ENCODE results near the gene FAM43B. TPM values are rescaled to one million over a fixed set of nuclear protein-coding genes. Genes with fewer than 3 reads are reported as not detected.
"Not testable (repeated sequence)": the region's sequence is repeated elsewhere in the genome, so short reads cannot be mapped to it uniquely, and the experiment has no call there.

Gene FAM43B
- total RNA-seq, 2 donors from 2014 or later, result 0.27 to 3.0 TPM

GRCh38 chr1:20508411-20508771 is 44.0 kb upstream of the FAM43B start:
- Histone ChIP-seq H3K9me3 (no peaks in the 10 kb centered on the region), H3K27ac (peak overlapping the region; percentile 68 to 69), H3K4me3 (peak overlapping the region; percentile 94), H3K4me1 (ENCODE audit: control insufficient read depth in 1 of 2, low read depth in 2 of 2) (peaks cover 8 to 24% of the 10 kb centered on the region in 2 donors), H3K36me3 (no peaks in the 10 kb centered on the region), H3K27me3 (replicated peaks; ENCODE audit: insufficient read depth) (no peaks in the 10 kb centered on the region)
- TF ChIP-seq, protein P1, sequence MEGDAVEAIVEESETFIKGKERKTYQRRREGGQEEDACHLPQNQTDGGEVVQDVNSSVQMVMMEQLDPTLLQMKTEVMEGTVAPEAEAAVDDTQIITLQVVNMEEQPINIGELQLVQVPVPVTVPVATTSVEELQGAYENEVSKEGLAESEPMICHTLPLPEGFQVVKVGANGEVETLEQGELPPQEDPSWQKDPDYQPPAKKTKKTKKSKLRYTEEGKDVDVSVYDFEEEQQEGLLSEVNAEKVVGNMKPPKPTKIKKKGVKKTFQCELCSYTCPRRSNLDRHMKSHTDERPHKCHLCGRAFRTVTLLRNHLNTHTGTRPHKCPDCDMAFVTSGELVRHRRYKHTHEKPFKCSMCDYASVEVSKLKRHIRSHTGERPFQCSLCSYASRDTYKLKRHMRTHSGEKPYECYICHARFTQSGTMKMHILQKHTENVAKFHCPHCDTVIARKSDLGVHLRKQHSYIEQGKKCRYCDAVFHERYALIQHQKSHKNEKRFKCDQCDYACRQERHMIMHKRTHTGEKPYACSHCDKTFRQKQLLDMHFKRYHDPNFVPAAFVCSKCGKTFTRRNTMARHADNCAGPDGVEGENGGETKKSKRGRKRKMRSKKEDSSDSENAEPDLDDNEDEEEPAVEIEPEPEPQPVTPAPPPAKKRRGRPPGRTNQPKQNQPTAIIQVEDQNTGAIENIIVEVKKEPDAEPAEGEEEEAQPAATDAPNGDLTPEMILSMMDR (IDR thresholded peaks at IDR 0.05), result no peak
- DNase-seq (ENCODE audit: low spot score), result no peak
- no peak for ATAC-seq (ENCODE audit: insufficient number of reproducible peaks, low FRiP score, low read depth)

DNA sequence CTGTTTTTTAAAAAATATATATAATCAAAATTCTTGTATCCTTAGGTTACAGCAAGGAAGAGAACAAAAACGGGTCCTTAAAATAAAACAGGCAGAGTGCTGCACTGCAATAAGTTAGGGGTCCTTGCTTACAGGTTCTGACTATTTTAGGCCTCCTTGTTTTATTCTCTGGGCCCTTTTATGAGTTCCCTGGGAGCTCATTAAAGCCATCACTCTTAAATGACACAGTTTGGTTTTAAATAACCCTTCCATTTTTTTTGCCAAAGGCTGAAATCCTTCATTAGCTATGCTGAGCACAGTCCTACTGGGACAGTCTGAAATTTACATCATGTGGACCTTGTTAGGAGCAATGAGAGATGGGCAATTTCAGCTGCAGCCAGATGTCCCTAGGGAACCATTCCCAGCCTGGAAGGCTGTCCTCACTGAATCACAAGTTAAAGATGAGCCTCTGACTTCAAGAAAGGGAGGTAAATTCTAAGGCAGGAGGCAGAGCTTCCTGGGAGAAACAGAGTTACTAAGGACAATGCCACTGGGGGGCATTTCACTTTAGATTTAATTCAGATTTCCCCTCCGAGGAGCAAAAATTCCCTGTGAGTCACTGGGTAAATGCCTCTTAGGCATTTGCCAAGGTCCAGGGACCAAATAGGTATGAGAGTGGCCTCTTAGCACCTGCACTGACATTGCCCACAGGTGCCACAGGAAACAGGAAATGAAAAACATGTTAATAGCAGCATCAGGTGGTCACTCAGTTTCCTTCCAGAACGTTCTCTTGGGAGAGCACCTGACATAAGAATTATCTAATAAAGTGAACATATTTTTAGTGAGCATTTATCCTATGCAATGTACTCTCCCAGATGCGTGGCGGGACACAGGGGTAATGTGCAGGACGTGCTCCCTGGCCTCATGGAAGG is 40.6 kb upstream of the FAM43B start:
- no peaks in the 10 kb centered on the region for H3K27me3 ChIP-seq (replicated peaks; ENCODE audit: insufficient read depth)
- no peak overlapping the region for H3K4me3 ChIP-seq
- ATAC-seq (ENCODE audit: insufficient number of reproducible peaks, low FRiP score, low read depth), result no peak
- TF ChIP-seq, protein P1 (IDR thresholded peaks at IDR 0.05), result no peak
- DNase-seq (ENCODE audit: low spot score), result no peak
- peaks cover 7 to 14% of the 10 kb centered on the region in 2 donors for H3K4me1 ChIP-seq (ENCODE audit: control insufficient read depth in 1 of 2, low read depth in 2 of 2)
- no peaks in the 10 kb centered on the region for H3K9me3 ChIP-seq
- H3K36me3 ChIP-seq, result no peaks in the 10 kb centered on the region
- H3K27ac ChIP-seq, result no peak overlapping the region

- not testable (repeated sequence) for H3K4me1 ChIP-seq (ENCODE audit: control insufficient read depth in 1 of 2, low read depth in 2 of 2); H3K4me3 ChIP-seq; ATAC-seq (ENCODE audit: insufficient number of reproducible peaks, low FRiP score, low read depth); H3K9me3 ChIP-seq; H3K27me3 ChIP-seq (replicated peaks; ENCODE audit: insufficient read depth); H3K27ac ChIP-seq; H3K36me3 ChIP-seq; DNase-seq (ENCODE audit: low spot score)
Measured at GRCh38 chr1:20519609-20520262, 32.6 kb upstream of the FAM43B start.

GRCh38 chr1:20521960-20522861 is 30.2 kb upstream of the FAM43B start:
- TF ChIP-seq, protein P1 (IDR thresholded peaks at IDR 0.05), result peak; percentile 88
- peak; percentile 43 for DNase-seq (ENCODE audit: low spot score)
- no peak overlapping the region for H3K4me3 ChIP-seq

GRCh38 chr1:20526267-20526666 is 26.1 kb upstream of the FAM43B start:
- ATAC-seq (ENCODE audit: insufficient number of reproducible peaks, low FRiP score, low read depth) (no peak), DNase-seq (ENCODE audit: low spot score) (no peak)
- Histone ChIP-seq H3K9me3 (no peaks in the 10 kb centered on the region), H3K4me1 (ENCODE audit: control insufficient read depth in 1 of 2, low read depth in 2 of 2) (no peaks in the 10 kb centered on the region), H3K4me3 (no peak overlapping the region), H3K36me3 (no peaks in the 10 kb centered on the region), H3K27ac (no peak overlapping the region), H3K27me3 (replicated peaks; ENCODE audit: insufficient read depth) (peaks cover 3% of the 10 kb centered on the region)
- TF ChIP-seq, protein P1 (IDR thresholded peaks at IDR 0.05), result no peak

More at GRCh38 chr1:20521960-20522861, 30.2 kb upstream of the FAM43B start:
- no peaks in the 10 kb centered on the region for H3K9me3 ChIP-seq
- H3K4me1 ChIP-seq (ENCODE audit: control insufficient read depth in 1 of 2, low read depth in 2 of 2), result no peaks in the 10 kb centered on the region
- H3K36me3 ChIP-seq, result no peaks in the 10 kb centered on the region
- ATAC-seq (ENCODE audit: insufficient number of reproducible peaks, low FRiP score, low read depth), result no peak
- no peak overlapping the region for H3K27ac ChIP-seq
- H3K27me3 ChIP-seq (replicated peaks; ENCODE audit: insufficient read depth), result no peaks in the 10 kb centered on the region
